Activated T-cell treated with anti-CD3 and anti-CD28 coated beads, Interleukin-2, amount 50 U/mL, for 48 hours (primary cell): ENCODE data around the gene TREX2.
A peak's percentile ranks its signal among the peaks of the same experiment; 100 is the strongest.

ENCODE experiments used
- DNase-seq, 2 experiments: peaks; one replicate each; pipeline ENCODE4 v3.0.0-alpha.2; 2020

Gene TREX2

GRCh38 chrX:153433161-153433680 lies 12.6 kb downstream of the TREX2 start:
- DNase-seq = no peak

GRCh38 chrX:153430796-153431195 lies 15.1 kb downstream of the TREX2 start:
- no peak for DNase-seq

GRCh38 chrX:153426204-153426603 lies 19.7 kb downstream of the TREX2 start:
- no peak for DNase-seq

GRCh38 chrX:153423652-153424051 lies 22.2 kb downstream of the TREX2 start:
- DNase-seq = no peak

GRCh38 chrX:153421856-153422255 lies 24.0 kb downstream of the TREX2 start:
- DNase-seq = no peak

GRCh38 chrX:153420851-153421599 lies 24.8 kb downstream of the TREX2 start:
- DNase-seq = no peak

GRCh38 chrX:153417637-153418036 lies 28.2 kb downstream of the TREX2 start:
- no peak for DNase-seq

GRCh38 chrX:153416781-153417450 lies 28.9 kb downstream of the TREX2 start:
- DNase-seq = no peak

GRCh38 chrX:153414856-153415510 lies 30.9 kb downstream of the TREX2 start:
- no peak for DNase-seq

- no peak for DNase-seq
These were observed 32.1 kb downstream of the TREX2 start for GRCh38 chrX:153413731-153414130.

- DNase-seq = no peak
These were observed 32.8 kb downstream of the TREX2 start for GRCh38 chrX:153412746-153413720.

- DNase-seq = no peak
These were observed 33.8 kb downstream of the TREX2 start for GRCh38 chrX:153411988-153412574.

GRCh38 chrX:153411255-153411987 lies 34.4 kb downstream of the TREX2 start, which contains the start of gene ZFP92:
Gene ZFP92, plus strand, starts transcription at chrX:153411472. Its CDS starts 6,851 bp downstream, at chrX:153418323.
- peak; percentile 46 to 58 for DNase-seq

- peak in 1 of 2 experiments; percentile 25 for DNase-seq
These were observed 35.0 kb downstream of the TREX2 start for GRCh38 chrX:153410888-153411254.

GRCh38 chrX:153410373-153410772 lies 35.5 kb downstream of the TREX2 start:
- no peak for DNase-seq

- DNase-seq = no peak
These were observed 36.3 kb downstream of the TREX2 start for GRCh38 chrX:153409414-153410101.

- no peak for DNase-seq
These were observed 36.9 kb downstream of the TREX2 start for GRCh38 chrX:153408871-153409351.

GRCh38 chrX:153408221-153408721 lies 37.6 kb downstream of the TREX2 start:
- DNase-seq = no peak

- DNase-seq = no peak
These were observed 38.1 kb downstream of the TREX2 start for GRCh38 chrX:153407736-153408135.

- DNase-seq = no peak
These were observed 39.0 kb downstream of the TREX2 start for GRCh38 chrX:153406903-153407302.
